SK-N-MC (cell line): ENCODE results near the gene MRPL46.

Experiments
- EZH2 ChIP-seq: fragments of 200-600 bp; sonication (generic); IDR thresholded peaks from one replicate; pipeline ENCODE4 v1.6.1; 2017; ENCODE audit warnings: antibody characterized with exemption
- POLR2AphosphoS5 ChIP-seq: IDR thresholded peaks from 2 replicates; pipeline ENCODE4 v1.6.1; 2012; ENCODE audit warnings: mild to moderate bottlenecking, low read depth, low read length, borderline replicate concordance

DNA sequence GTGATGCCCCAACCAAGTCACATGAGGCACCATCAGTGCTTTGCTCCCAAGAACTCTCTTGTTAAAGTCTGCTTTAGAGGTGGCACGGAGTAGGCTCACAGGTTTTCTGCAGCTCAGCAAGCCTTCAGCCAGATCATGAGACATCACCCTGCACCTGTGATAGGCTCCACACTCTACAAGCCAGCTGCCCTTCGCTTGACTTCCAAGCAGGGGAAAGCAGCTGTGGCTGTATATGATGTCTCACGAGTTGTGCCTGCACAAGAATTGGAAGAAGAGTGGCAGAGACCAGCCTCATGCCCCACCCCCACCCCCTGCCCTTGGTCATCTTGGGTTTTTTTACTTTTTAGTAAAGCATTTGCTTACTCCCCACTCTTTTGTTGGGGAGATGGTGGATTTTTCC is 22.8 kb upstream of the MRPL46 start:
- TF ChIP-seq POLR2AphosphoS5 = no peak
- TF ChIP-seq EZH2 = no peak
